Subcutaneous adipose tissue (tissue), 4 donors: ENCODE results near the gene NSG1. TPM values are rescaled to one million over a fixed set of nuclear protein-coding genes. Genes with fewer than 3 reads are reported as not detected.

Source experiments
- CTCF ChIP-seq: fragments of 450-650 bp; IDR thresholded peaks from one replicate; pipeline ENCODE4 v1.5.1; 2016; ENCODE audit warnings: low read depth, mild to moderate bottlenecking, control low read depth, antibody characterized with exemption, moderate library complexity
- total RNA-seq, 4 donors: library from RNA; depleted of rRNA; stranded (reverse); fragments of >200 nt; gene quantifications; one replicate each; pipeline ENCODE4 v1.1.0, GENCODE V29; 2016

Gene NSG1, protein sequence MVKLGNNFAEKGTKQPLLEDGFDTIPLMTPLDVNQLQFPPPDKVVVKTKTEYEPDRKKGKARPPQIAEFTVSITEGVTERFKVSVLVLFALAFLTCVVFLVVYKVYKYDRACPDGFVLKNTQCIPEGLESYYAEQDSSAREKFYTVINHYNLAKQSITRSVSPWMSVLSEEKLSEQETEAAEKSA
- total RNA-seq = under 1 TPM in 2 of 4 donors, not detected in 2; 0.17 to 0.33 TPM

GRCh38 chr4:4386736-4387392 is at the start of gene NSG1:
NSG1 (plus strand) TSS chr4:4387102; CDS start chr4:4387630, 528 bp downstream.
- TF ChIP-seq CTCF = no peak

DNA sequence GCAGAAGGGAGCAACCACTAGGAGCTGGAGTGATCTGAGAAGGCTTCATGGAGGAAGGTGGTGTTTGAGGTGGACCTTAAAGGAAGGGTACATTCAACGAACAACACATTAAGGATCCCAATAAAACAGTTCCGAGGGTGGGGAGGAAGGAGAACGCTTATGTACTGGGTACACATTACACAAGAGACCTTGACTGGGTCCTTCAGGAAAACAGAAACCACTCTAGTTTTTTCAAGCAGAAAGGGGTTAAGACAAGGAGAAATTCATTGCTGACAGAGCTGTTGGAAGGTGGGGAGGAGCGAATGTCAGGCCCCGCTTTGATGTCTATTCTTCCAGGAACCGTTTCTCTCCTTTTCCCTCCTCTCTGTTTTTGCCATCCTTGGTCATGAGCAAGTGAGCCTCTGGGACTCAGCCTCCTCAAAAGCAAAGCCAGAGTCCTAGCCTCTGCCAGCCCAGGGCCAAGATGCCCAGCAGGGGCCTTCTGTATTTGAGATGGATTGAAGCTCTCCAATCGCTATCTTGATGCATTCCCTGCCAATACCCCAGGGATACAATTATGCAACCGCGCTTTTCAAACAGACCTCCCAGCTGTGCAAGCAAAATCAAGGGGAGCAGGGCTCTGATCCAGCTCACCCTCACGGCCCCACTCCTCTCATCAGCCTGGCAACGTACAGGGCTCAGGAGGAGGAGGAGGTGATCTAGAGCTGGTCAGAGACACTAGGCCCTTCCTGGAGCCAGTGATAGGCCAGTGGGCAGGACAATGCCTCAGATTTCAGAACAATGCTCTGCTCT is 48.5 kb upstream of the NSG1 start:
- no peak for TF ChIP-seq CTCF

DNA sequence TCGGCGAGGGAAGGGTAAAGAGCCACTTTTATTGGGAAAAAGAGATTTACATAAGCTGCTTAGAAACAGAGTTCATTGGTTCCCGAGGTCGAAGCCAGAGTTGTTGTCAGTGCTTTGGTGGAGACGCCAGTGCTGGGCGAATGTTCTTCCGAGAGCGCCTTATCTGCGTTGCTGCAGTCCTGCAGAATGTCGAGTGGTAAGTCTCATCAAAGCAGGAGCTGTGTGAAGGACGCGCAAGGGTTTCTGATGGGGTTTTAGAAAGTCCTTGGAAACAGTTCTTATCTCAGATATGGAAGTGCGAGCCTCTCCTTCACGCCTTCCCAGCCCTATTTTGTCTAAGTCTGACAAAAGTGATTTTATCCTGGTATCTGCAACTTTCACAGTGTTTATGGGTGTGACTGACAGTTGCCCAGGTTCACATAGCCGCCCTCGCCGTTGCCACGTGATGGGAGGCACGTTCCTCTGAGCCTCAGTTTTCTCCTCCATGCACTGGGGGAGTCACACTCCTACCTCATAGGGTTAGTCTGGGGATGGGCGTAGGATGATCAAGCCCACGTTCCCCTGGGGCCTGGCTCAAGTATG is 47.3 kb upstream of the NSG1 start:
- no peak for TF ChIP-seq CTCF

- TF ChIP-seq CTCF = no peak
Observed at GRCh38 chr4:4341861-4342650, 44.8 kb upstream of the NSG1 start.

DNA sequence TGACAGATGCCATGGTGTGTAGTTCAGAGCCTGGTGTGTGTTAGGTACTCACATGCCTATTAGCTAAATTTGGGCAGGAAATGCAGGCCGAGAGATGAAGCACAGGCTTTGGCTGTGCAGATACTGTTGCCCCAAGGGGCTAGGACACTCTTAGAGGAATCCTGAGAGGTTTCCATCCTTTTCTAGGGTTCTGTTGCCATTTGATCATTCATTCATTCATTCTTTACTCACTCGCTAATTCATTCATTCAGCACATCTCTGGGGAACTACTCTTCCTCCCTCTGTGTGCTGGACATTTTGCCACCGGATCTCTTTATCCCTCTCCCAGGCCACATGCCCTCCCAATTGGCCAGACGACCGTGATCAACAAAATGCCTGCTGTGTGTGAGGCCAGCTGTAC is 43.9 kb upstream of the NSG1 start:
- TF ChIP-seq CTCF = no peak

- no peak for TF ChIP-seq CTCF
Observed at GRCh38 chr4:4344915-4345527, 41.9 kb upstream of the NSG1 start.
